Measurements from ENCODE around the gene SRSF5. TPM values are rescaled to one million over a fixed set of nuclear protein-coding genes. Genes with fewer than 3 reads are reported as not detected.
A peak's percentile ranks its signal among the peaks of the same experiment; 100 is the strongest.

Gene SRSF5
- total and polyA plus RNA-seq, 2 of the 13 experiments (the other 11 are each of a cell fraction or from before 2014, with no cell fraction given) = 189 to 277 TPM

GRCh38 chr14:69808919-69809808 lies 42.2 kb downstream of the SRSF5 start (continued):
- no peak for TF ChIP-seq BRCA1 (CRISPR knock-in tag; IDR thresholded peaks at IDR 0.05)
- no peak for TF ChIP-seq BORCS8-MEF2B (CRISPR knock-in tag; IDR thresholded peaks at IDR 0.05)
- TF ChIP-seq TSC22D2 (CRISPR knock-in tag; IDR thresholded peaks at IDR 0.05; ENCODE audit: borderline replicate concordance) = no peak
- TF ChIP-seq CCDC6 (CRISPR knock-in tag; IDR thresholded peaks at IDR 0.05) = peak; percentile 64; the same call in 1 of the 2 replicates
- TF ChIP-seq KLF9 (CRISPR knock-in tag; IDR thresholded peaks at IDR 0.05; ENCODE audit: low read depth) = no peak
- peak; percentile 82 for TF ChIP-seq ZNF564 (CRISPR knock-in tag; IDR thresholded peaks at IDR 0.05)
- no peak for TF ChIP-seq ISX (CRISPR knock-in tag; conservative IDR thresholded peaks at IDR 0.05)
- TF ChIP-seq ZNF839 (CRISPR knock-in tag; IDR thresholded peaks at IDR 0.05; ENCODE audit: borderline replicate concordance) = no peak
- no peak for TF ChIP-seq SYNCRIP (IDR thresholded peaks at IDR 0.05; ENCODE audit: insufficient read depth, low read depth, low read length)
- no peak for TF ChIP-seq SMAD9 (CRISPR knock-in tag; IDR thresholded peaks at IDR 0.05)
- TF ChIP-seq ZNF724P (CRISPR knock-in tag; IDR thresholded peaks at IDR 0.05; ENCODE audit: borderline replicate concordance) = no peak
- TF ChIP-seq MIXL1 (CRISPR knock-in tag; IDR thresholded peaks at IDR 0.05) = peak; percentile 30; the same call in 1 of the 2 replicates
- TF ChIP-seq, protein P1, sequence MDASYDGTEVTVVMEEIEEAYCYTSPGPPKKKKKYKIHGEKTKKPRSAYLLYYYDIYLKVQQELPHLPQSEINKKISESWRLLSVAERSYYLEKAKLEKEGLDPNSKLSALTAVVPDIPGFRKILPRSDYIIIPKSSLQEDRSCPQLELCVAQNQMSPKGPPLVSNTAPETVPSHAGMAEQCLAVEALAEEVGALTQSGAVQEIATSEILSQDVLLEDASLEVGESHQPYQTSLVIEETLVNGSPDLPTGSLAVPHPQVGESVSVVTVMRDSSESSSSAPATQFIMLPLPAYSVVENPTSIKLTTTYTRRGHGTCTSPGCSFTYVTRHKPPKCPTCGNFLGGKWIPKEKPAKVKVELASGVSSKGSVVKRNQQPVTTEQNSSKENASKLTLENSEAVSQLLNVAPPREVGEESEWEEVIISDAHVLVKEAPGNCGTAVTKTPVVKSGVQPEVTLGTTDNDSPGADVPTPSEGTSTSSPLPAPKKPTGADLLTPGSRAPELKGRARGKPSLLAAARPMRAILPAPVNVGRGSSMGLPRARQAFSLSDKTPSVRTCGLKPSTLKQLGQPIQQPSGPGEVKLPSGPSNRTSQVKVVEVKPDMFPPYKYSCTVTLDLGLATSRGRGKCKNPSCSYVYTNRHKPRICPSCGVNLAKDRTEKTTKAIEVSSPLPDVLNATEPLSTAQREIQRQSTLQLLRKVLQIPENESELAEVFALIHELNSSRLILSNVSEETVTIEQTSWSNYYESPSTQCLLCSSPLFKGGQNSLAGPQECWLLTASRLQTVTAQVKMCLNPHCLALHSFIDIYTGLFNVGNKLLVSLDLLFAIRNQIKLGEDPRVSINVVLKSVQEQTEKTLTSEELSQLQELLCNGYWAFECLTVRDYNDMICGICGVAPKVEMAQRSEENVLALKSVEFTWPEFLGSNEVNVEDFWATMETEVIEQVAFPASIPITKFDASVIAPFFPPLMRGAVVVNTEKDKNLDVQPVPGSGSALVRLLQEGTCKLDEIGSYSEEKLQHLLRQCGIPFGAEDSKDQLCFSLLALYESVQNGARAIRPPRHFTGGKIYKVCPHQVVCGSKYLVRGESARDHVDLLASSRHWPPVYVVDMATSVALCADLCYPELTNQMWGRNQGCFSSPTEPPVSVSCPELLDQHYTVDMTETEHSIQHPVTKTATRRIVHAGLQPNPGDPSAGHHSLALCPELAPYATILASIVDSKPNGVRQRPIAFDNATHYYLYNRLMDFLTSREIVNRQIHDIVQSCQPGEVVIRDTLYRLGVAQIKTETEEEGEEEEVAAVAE (CRISPR knock-in tag; IDR thresholded peaks at IDR 0.05; ENCODE audit: borderline replicate concordance) = peak; percentile 76; the same call in 1 of the 2 replicates
- peak; percentile 64; the same call in 1 of the 2 replicates for TF ChIP-seq ELF3 (CRISPR knock-in tag; IDR thresholded peaks at IDR 0.05)
- no peak for TF ChIP-seq EED (CRISPR knock-in tag; IDR thresholded peaks at IDR 0.05)
- TF ChIP-seq ZBTB38 (CRISPR knock-in tag; IDR thresholded peaks at IDR 0.05) = peak; percentile 93; the same call in 1 of the 2 replicates
- TF ChIP-seq, protein P2, sequence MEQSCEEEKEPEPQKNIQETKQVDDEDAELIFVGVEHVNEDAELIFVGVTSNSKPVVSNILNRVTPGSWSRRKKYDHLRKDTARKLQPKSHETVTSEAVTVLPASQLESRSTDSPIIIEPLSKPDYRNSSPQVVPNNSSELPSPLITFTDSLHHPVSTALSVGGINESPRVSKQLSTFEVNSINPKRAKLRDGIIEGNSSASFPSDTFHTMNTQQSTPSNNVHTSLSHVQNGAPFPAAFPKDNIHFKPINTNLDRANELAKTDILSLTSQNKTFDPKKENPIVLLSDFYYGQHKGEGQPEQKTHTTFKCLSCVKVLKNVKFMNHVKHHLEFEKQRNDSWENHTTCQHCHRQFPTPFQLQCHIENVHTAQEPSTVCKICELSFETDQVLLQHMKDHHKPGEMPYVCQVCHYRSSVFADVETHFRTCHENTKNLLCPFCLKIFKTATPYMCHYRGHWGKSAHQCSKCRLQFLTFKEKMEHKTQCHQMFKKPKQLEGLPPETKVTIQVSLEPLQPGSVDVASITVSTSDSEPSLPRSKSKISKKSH (CRISPR knock-in tag; IDR thresholded peaks at IDR 0.05; ENCODE audit: borderline replicate concordance) = no peak
- TF ChIP-seq PBX3 (CRISPR knock-in tag; IDR thresholded peaks at IDR 0.05; ENCODE audit: borderline replicate concordance) = no peak
- TF ChIP-seq THYN1 (CRISPR knock-in tag; IDR thresholded peaks at IDR 0.05; ENCODE audit: borderline replicate concordance, low read depth) = no peak
- TF ChIP-seq SOX5 (CRISPR knock-in tag; IDR thresholded peaks at IDR 0.05; ENCODE audit: borderline replicate concordance) = peak; percentile 95
- no peak for TF ChIP-seq ZNF329 (CRISPR knock-in tag; IDR thresholded peaks at IDR 0.05; ENCODE audit: low read depth)
- no peak for TF ChIP-seq SP2 (CRISPR knock-in tag; IDR thresholded peaks at IDR 0.05)
- TF ChIP-seq PAF1 (CRISPR knock-in tag; IDR thresholded peaks at IDR 0.05) = no peak
- no peak for TF ChIP-seq NFE2L2 (IDR thresholded peaks at IDR 0.05; ENCODE audit: low read length)

All from HepG2 (cell line).